Kidney (tissue), 14 donors: Measurements from ENCODE around the gene OR6X1. TPM values are rescaled to one million over a fixed set of nuclear protein-coding genes. Genes with fewer than 3 reads are reported as not detected.
A peak's percentile ranks its signal among the peaks of the same experiment; 100 is the strongest.

Source experiments
- DNase-seq, 5 donors: peaks; one replicate each; pipeline ENCODE4 v3.0.0-alpha.2; 2013 to 2020
- FAIRE-seq: peaks from 2 replicates; lab custom pipeline; 2012; peaks lifted over from hg19 to GRCh38; lab: Jason Lieb, UNC
- H3K27ac ChIP-seq, 2 donors: one replicate each; pipeline ENCODE4 v1.7.0; 2013; ENCODE audit warnings: low read depth in 2 of 2, low read length in 2 of 2, inconsistent platforms in 1 of 2
- H3K27me3 ChIP-seq: one replicate; pipeline ENCODE4 v1.7.1; 2013; ENCODE audit warnings: low read length, inconsistent platforms; ENCODE audit not compliant: control insufficient read depth, insufficient read depth
- H3K36me3 ChIP-seq, 3 donors: one replicate each; pipeline versions ENCODE4 v1.7.0 to v1.7.1; 2013; ENCODE audit warnings: low read length in 3 of 3, control low read depth in 1 of 3, inconsistent platforms in 1 of 3; ENCODE audit not compliant: insufficient read depth in 3 of 3, control insufficient read depth in 2 of 3
- H3K4me1 ChIP-seq, 3 donors: one replicate each; pipeline versions ENCODE4 v1.7.0 to v1.7.1; 2013; ENCODE audit warnings: low read length in 3 of 3, inconsistent platforms in 1 of 3, low read depth in 1 of 3; ENCODE audit not compliant: control insufficient read depth in 2 of 3, insufficient read depth in 2 of 3
- H3K4me3 ChIP-seq, 3 donors: one replicate each; pipeline versions ENCODE4 v1.7.0 to v1.8.1; 2013; ENCODE audit warnings: low read length in 3 of 3, control low read depth in 1 of 3, inconsistent platforms in 1 of 3
- H3K9ac ChIP-seq, 3 donors: one replicate each; pipeline versions ENCODE4 v1.7.0 to v1.7.1; 2013; ENCODE audit warnings: low read length in 3 of 3, control low read depth in 1 of 3, inconsistent platforms in 1 of 3
- H3K9me3 ChIP-seq, 3 donors: one replicate each; pipeline versions ENCODE4 v1.7.0 to v1.7.1; 2013; ENCODE audit warnings: low read length in 3 of 3, control low read depth in 1 of 3, inconsistent platforms in 1 of 3; ENCODE audit not compliant: control insufficient read depth in 2 of 3, insufficient read depth in 1 of 3
- CTCF ChIP-seq: IDR thresholded peaks from 3 replicates; pipeline ENCODE4 v1.5.1; 2012; ENCODE audit warnings: mild to moderate bottlenecking, moderate library complexity, borderline replicate concordance; ENCODE audit not compliant: insufficient read depth; ENCODE audit errors: extremely low read depth
- intact Hi-C: fragments of 100-400 bp; cut with DNase I; formaldehyde crosslinking; loops from one replicate; pipeline ENCODE4 v1.11.1; 2022
- polyA plus RNA-seq: library from polyadenylated mRNA; stranded (reverse); fragments of 350-450 nt; fragmentation: Illumina TruSeq; extraction: RNeasy Lipid Tissue Mini Kit (QIAGEN cat#74804); gene quantifications from one replicate; pipeline ENCODE4 v1.2.3, GENCODE V29; 2014; ENCODE audit warnings: low read depth, low replicate concordance; ENCODE audit not compliant: insufficient read depth
- total RNA-seq: library from RNA; stranded (reverse); fragmentation: NEBNext Ultra II Directional; extraction: Animal tissue kit (Norgen Biotek cat#: 25700); gene quantifications from one replicate; pipeline ENCODE4 v1.2.1, GENCODE V29; 2021
- donor health status: control.
- donor health status: control.
- donor health status: control.
- donor health status: control.
- donor health status: control.
- donor health status: DM: yes; HTN: yes; CAD: no.
- donor health status: Normal renal cell carcinoma (clear cell type).

The OR6X1 gene
- total and polyA plus RNA-seq, 2 donors from 2014 or later, result not detected

GRCh38 chr11:123740787-123741158 is 13.5 kb downstream of the OR6X1 start:
- peak overlapping the region; percentile 63 to 66 for H3K27ac ChIP-seq
- peak overlapping the region; percentile 74 to 84 (median 75) for H3K4me3 ChIP-seq

GRCh38 chr11:123738374-123738773 is 15.9 kb downstream of the OR6X1 start:
- Histone ChIP-seq H3K27me3 (no peaks in the 10 kb centered on the region), H3K9ac (no peak overlapping the region), H3K9me3 (no peaks in the 10 kb centered on the region), H3K36me3 (peaks cover 0 to 6% (median 3%) of the 10 kb centered on the region in 3 donors), H3K27ac (no peak overlapping the region), H3K4me1 (peaks cover 0 to 12% (median 7%) of the 10 kb centered on the region in 3 donors), H3K4me3 (no peak overlapping the region)
- intact Hi-C loops, result no loop called here
- TF ChIP-seq CTCF, result no peak
- FAIRE-seq (no peak), DNase-seq (no peak)

More at GRCh38 chr11:123740787-123741158, 13.5 kb downstream of the OR6X1 start:
- DNase-seq (no peak), FAIRE-seq (no peak)
- H3K4me1 ChIP-seq, result peaks cover 0 to 12% (median 7%) of the 10 kb centered on the region in 3 donors
- H3K36me3 ChIP-seq, result peaks cover 0 to 6% (median 3%) of the 10 kb centered on the region in 3 donors
- no peaks in the 10 kb centered on the region for H3K9me3 ChIP-seq
- TF ChIP-seq CTCF, result no peak
- peak overlapping the region; percentile 58 to 92 (median 78) for H3K9ac ChIP-seq
- no peaks in the 10 kb centered on the region for H3K27me3 ChIP-seq
- intact Hi-C loops, result no loop called here

GRCh38 chr11:123736769-123737168 is 17.5 kb downstream of the OR6X1 start:
- Histone ChIP-seq H3K9ac (no peak overlapping the region), H3K27ac (no peak overlapping the region), H3K4me3 (no peak overlapping the region), H3K4me1 (peaks cover 0 to 7% (median 7%) of the 10 kb centered on the region in 3 donors), H3K9me3 (no peaks in the 10 kb centered on the region), H3K36me3 (peaks cover 0 to 6% (median 3%) of the 10 kb centered on the region in 3 donors), H3K27me3 (no peaks in the 10 kb centered on the region)
- TF ChIP-seq CTCF, result no peak
- DNase-seq (no peak), FAIRE-seq (no peak)
- intact Hi-C loops, result no loop called here

GRCh38 chr11:123729602-123730001 is 24.7 kb downstream of the OR6X1 start:
- Histone ChIP-seq H3K9me3 (no peaks in the 10 kb centered on the region), H3K27ac (no peak overlapping the region), H3K4me3 (no peak overlapping the region), H3K27me3 (no peaks in the 10 kb centered on the region), H3K4me1 (no peaks in the 10 kb centered on the region), H3K36me3 (peaks cover 26 to 48% (median 32%) of the 10 kb centered on the region in 3 donors), H3K9ac (no peak overlapping the region)
- DNase-seq, result no peak
- no peak for TF ChIP-seq CTCF
- no peak for FAIRE-seq
- intact Hi-C loops, result no loop called here
